GM23248 (cell line): ENCODE results near the gene TM9SF1.

Experiments
- EZH2 ChIP-seq: fragments of 200-600 bp; sonication (generic); IDR thresholded peaks from 2 replicates; pipeline ENCODE4 v1.6.1; 2018; ENCODE audit warnings: antibody characterized with exemption, mild to moderate bottlenecking; ENCODE audit not compliant: insufficient read depth, poor library complexity, severe bottlenecking
- EZH2phosphoT487 ChIP-seq: fragments of 200-600 bp; sonication (generic); IDR thresholded peaks from 2 replicates; pipeline ENCODE4 v1.6.1; 2018; ENCODE audit warnings: antibody characterized with exemption, moderate library complexity, mild to moderate bottlenecking, low read depth; ENCODE audit not compliant: insufficient read depth

- no peak for TF ChIP-seq EZH2
- TF ChIP-seq EZH2phosphoT487: no peak
These were observed 50.0 kb downstream of the TM9SF1 start for GRCh38 chr14:24145219-24145618.
